H9 (cell line): Measurements from ENCODE around the gene CHTF8. TPM values are rescaled to one million over a fixed set of nuclear protein-coding genes. Genes with fewer than 3 reads are reported as not detected.

ENCODE experiments used
- DNase-seq: peaks from one replicate; pipeline ENCODE4 v3.0.0-alpha.2; 2017
- H2AFZ ChIP-seq: one replicate; pipeline ENCODE4 v1.6.1; 2013; ENCODE audit warnings: mild to moderate bottlenecking, low read length, control low read depth, moderate library complexity
- H2AK5ac ChIP-seq: 2 replicates; pipeline ENCODE4 v1.6.1; 2013; ENCODE audit warnings: low read length, control low read depth, mixed read lengths; ENCODE audit not compliant: insufficient read length
- H2BK120ac ChIP-seq: one replicate; pipeline ENCODE4 v1.6.1; 2013; ENCODE audit warnings: low read depth, mild to moderate bottlenecking, low read length, control low read depth, inconsistent platforms; ENCODE audit not compliant: poor library complexity, severe bottlenecking
- H2BK12ac ChIP-seq: 2 replicates; pipeline ENCODE4 v1.6.1; 2013; ENCODE audit warnings: low read length, control low read depth, mixed read lengths, low read depth; ENCODE audit not compliant: insufficient read length
- H2BK15ac ChIP-seq: 2 replicates; pipeline ENCODE4 v1.6.1; 2013; ENCODE audit warnings: low read depth, low read length, control low read depth
- H2BK20ac ChIP-seq: one replicate; pipeline ENCODE4 v1.6.1; 2013; ENCODE audit warnings: low read depth, mild to moderate bottlenecking, low read length, control low read depth, inconsistent platforms; ENCODE audit not compliant: poor library complexity, severe bottlenecking
- H2BK5ac ChIP-seq: 2 replicates; pipeline ENCODE4 v1.6.1; 2013; ENCODE audit warnings: low read length, control low read depth, mixed read lengths; ENCODE audit not compliant: insufficient read length
- H3K14ac ChIP-seq: 2 replicates; pipeline ENCODE4 v1.6.1; 2013; ENCODE audit warnings: low read length, control low read depth; ENCODE audit not compliant: insufficient read depth
- H3K18ac ChIP-seq: 2 replicates; pipeline ENCODE4 v1.6.1; 2013; ENCODE audit warnings: low read depth, mild to moderate bottlenecking, mixed read lengths, low read length, control low read depth; ENCODE audit not compliant: insufficient read length
- H3K23ac ChIP-seq: 2 replicates; pipeline ENCODE4 v1.6.1; 2013; ENCODE audit warnings: low read length, control low read depth, mixed read lengths, low read depth; ENCODE audit not compliant: insufficient read length
- H3K23me2 ChIP-seq: 2 replicates; pipeline ENCODE4 v1.6.1; 2013; ENCODE audit warnings: low read depth, mild to moderate bottlenecking, mixed read lengths, low read length, control low read depth; ENCODE audit not compliant: insufficient read length, poor library complexity, severe bottlenecking
- H3K27ac ChIP-seq: 2 replicates; pipeline ENCODE4 v1.5.1; 2013; ENCODE audit warnings: low read length, control low read depth, mixed read lengths, low read depth; ENCODE audit not compliant: insufficient read length
- H3K27me3 ChIP-seq: 2 replicates; pipeline ENCODE4 v1.6.1; 2013; ENCODE audit warnings: low read length, control low read depth, inconsistent platforms; ENCODE audit not compliant: insufficient read depth
- H3K4ac ChIP-seq: 2 replicates; pipeline ENCODE4 v1.6.1; 2013; ENCODE audit warnings: low read depth, mild to moderate bottlenecking, control low read depth, inconsistent platforms, low read length, moderate library complexity
- H3K4me1 ChIP-seq: 2 replicates; pipeline ENCODE4 v1.6.1; 2013; ENCODE audit warnings: low read length, control low read depth, inconsistent platforms; ENCODE audit not compliant: insufficient read depth
- H3K4me2 ChIP-seq: 2 replicates; pipeline ENCODE4 v1.6.1; 2013; ENCODE audit warnings: low read length, control low read depth, mixed read lengths; ENCODE audit not compliant: insufficient read length, insufficient read depth
- H3K56ac ChIP-seq: 2 replicates; pipeline ENCODE4 v1.6.1; 2013; ENCODE audit warnings: low read depth, mild to moderate bottlenecking, mixed read lengths, low read length, control low read depth; ENCODE audit not compliant: insufficient read length
- H3K79me1 ChIP-seq: 2 replicates; pipeline ENCODE4 v1.6.1; 2013; ENCODE audit warnings: low read depth, mild to moderate bottlenecking, moderate library complexity, low read length, control low read depth, inconsistent platforms; ENCODE audit not compliant: insufficient read depth, poor library complexity, severe bottlenecking
- H3K79me2 ChIP-seq: 2 replicates; pipeline ENCODE4 v1.6.1; 2013; ENCODE audit warnings: low read length, control low read depth, inconsistent platforms; ENCODE audit not compliant: insufficient read depth
- H3K9ac ChIP-seq: 2 replicates; pipeline ENCODE4 v1.6.1; 2013; ENCODE audit warnings: low read length, control low read depth, mixed read lengths; ENCODE audit not compliant: insufficient read length; ENCODE audit errors: extremely low read depth
- H3K9me3 ChIP-seq: one replicate; pipeline ENCODE4 v1.6.1; 2013; ENCODE audit warnings: low read depth, low read length, inconsistent platforms; ENCODE audit not compliant: control insufficient read depth
- H3T11ph ChIP-seq: one replicate; pipeline ENCODE4 v1.6.1; 2013; ENCODE audit warnings: mild to moderate bottlenecking, low read length, control low read depth, inconsistent platforms
- H4K20me1 ChIP-seq: one replicate; pipeline ENCODE4 v1.6.1; 2013; ENCODE audit not compliant: control insufficient read depth, insufficient read length, insufficient read depth
- H4K5ac ChIP-seq: 2 replicates; pipeline ENCODE4 v1.6.1; 2013; ENCODE audit warnings: low read depth, mild to moderate bottlenecking, mixed read lengths, low read length, control low read depth; ENCODE audit not compliant: insufficient read length
- H4K8ac ChIP-seq: replicated peaks from 2 replicates; pipeline ENCODE4 v1.6.1; 2013; ENCODE audit warnings: low read length, control low read depth, mixed read lengths, low read depth; ENCODE audit not compliant: insufficient read length
- H4K91ac ChIP-seq: 2 replicates; pipeline ENCODE4 v1.6.1; 2013; ENCODE audit warnings: low read depth, mild to moderate bottlenecking, moderate library complexity, mixed read lengths, low read length, control low read depth; ENCODE audit not compliant: insufficient read length
- H3K27ac Mint-ChIP-seq, 3 experiments: 2 replicates in 2 of 3; 3 replicates in 1 of 3; pipeline ENCODE4 v1.8.0; 2020 to 2021; ENCODE audit warnings: mixed read lengths in 3 of 3, mild to moderate bottlenecking in 1 of 3, moderate library complexity in 1 of 3
- H3K27me3 Mint-ChIP-seq: 2 replicates; pipeline ENCODE4 v1.8.0; 2021; ENCODE audit warnings: low read depth, mild to moderate bottlenecking, moderate library complexity, mixed read lengths
- H3K36me3 Mint-ChIP-seq, 3 experiments: 2 replicates in 2 of 3; 3 replicates in 1 of 3; pipeline ENCODE4 v1.8.0; 2020 to 2021; ENCODE audit warnings: low read depth in 3 of 3, mixed read lengths in 3 of 3; ENCODE audit not compliant: insufficient read depth in 1 of 3
- H3K4me1 Mint-ChIP-seq, 2 experiments: 2 replicates each; pipeline ENCODE4 v1.8.0; 2020; ENCODE audit warnings: mixed read lengths in 2 of 2
- H3K4me3 Mint-ChIP-seq, 2 experiments: 2 replicates in 1 of 2; 3 replicates in 1 of 2; pipeline ENCODE4 v1.8.0; 2020 to 2021; ENCODE audit warnings: mild to moderate bottlenecking in 2 of 2, mixed read lengths in 2 of 2, moderate library complexity in 1 of 2
- H3K9me3 Mint-ChIP-seq, 2 experiments: 2 replicates in 1 of 2; 3 replicates in 1 of 2; pipeline ENCODE4 v1.8.0; 2020; ENCODE audit warnings: mild to moderate bottlenecking in 2 of 2, mixed read lengths in 2 of 2, moderate library complexity in 1 of 2
- WGBS: extraction: QIAGEN DNeasy Blood & Tissue Kit; methylation state at CpG from one replicate; pipeline ENCODE4 v1.1.7; 2013; ENCODE audit warnings: missing lambda C conversion rate, low lambda C conversion rate, mixed read lengths; ENCODE audit not compliant: insufficient read length; ENCODE audit errors: extremely low coverage; 5-methylcytosine and 5-hydroxymethylcytosine counted together
- total RNA-seq: library from RNA; stranded (reverse); gene quantifications from 2 replicates; pipeline ENCODE4 v1.2.1, GENCODE V29; 2021
- TF ChIP-seq, protein P1 (sequence below): fragments of 200-600 bp; sonication (generic); conservative IDR thresholded peaks from 3 replicates; pipeline ENCODE4 v1.8.0; 2021; ENCODE audit warnings: antibody characterized with exemption, mild to moderate bottlenecking

Gene CHTF8
- total RNA-seq, 1 experiment from 2014 or later, result 168 TPM

DNA sequence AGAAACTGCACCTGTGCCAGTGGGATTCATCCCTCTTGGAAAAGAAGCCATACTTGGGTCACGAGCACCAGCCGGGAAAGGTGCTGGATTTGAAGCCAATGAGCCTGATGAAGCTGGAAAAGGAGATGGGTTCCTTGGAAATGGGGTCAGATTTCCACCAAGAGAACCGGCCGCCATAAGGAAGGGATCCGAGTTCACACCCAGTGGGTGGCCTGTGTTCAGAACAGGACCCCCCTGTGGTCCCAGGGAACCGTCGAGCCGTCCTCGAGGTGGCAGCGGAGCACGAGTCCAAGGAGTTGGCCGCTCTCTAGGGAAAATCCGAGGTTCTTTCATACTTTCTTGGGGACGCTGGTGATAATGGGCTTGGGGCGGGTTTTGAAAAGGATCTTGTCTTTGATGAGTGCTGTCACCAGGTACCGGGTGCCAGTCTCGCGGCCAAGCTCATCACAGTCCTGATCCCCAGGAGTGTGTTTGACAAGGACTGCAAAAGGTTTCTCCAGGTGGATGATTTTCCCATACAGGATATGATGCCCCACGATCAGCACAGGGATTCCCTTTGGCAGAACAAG is 12.2 kb downstream of the CHTF8 start:
- Histone ChIP-seq H2BK20ac (no peak overlapping the region), H3K9me3 (no peaks in the 10 kb centered on the region), H2BK5ac (no peak overlapping the region), H4K8ac (no peak overlapping the region), H2AFZ (no peak overlapping the region), H3T11ph (no peak overlapping the region), H3K18ac (no peak overlapping the region), H3K4ac (no peak overlapping the region), H3K56ac (no peak overlapping the region), H4K91ac (no peak overlapping the region), H3K27me3 (no peaks in the 10 kb centered on the region), H3K9ac (no peak overlapping the region), H3K79me1 (no peaks in the 10 kb centered on the region), H2AK5ac (no peak overlapping the region), H3K14ac (no peak overlapping the region), H2BK12ac (no peak overlapping the region), H3K4me2 (no peak overlapping the region), H3K23ac (no peak overlapping the region), H3K27ac (no peak overlapping the region), H3K23me2 (no peaks in the 10 kb centered on the region), H4K5ac (no peak overlapping the region), H3K79me2 (no peaks in the 10 kb centered on the region), H2BK15ac (no peak overlapping the region), H4K20me1 (no peaks in the 10 kb centered on the region), H3K4me1 (no peaks in the 10 kb centered on the region), H2BK120ac (no peak overlapping the region)
- Mint-ChIP-seq H3K4me1 (0 out of 4 replicates have a peak, but pooled peaks cover 0 to 2% of the 10 kb centered on the region in 2 experiments), H3K27ac (no peak overlapping the region), H3K36me3 (peaks cover 56 to 68% (median 66%) of the 10 kb centered on the region in 3 experiments), H3K9me3 (no peaks in the 10 kb centered on the region; a peak in 2 of 5 replicates), H3K4me3 (no peak overlapping the region), H3K27me3 (no peaks in the 10 kb centered on the region)
- no CpG with 5 or more reads among the region's 19 CpGs for WGBS
- TF ChIP-seq, protein P1, sequence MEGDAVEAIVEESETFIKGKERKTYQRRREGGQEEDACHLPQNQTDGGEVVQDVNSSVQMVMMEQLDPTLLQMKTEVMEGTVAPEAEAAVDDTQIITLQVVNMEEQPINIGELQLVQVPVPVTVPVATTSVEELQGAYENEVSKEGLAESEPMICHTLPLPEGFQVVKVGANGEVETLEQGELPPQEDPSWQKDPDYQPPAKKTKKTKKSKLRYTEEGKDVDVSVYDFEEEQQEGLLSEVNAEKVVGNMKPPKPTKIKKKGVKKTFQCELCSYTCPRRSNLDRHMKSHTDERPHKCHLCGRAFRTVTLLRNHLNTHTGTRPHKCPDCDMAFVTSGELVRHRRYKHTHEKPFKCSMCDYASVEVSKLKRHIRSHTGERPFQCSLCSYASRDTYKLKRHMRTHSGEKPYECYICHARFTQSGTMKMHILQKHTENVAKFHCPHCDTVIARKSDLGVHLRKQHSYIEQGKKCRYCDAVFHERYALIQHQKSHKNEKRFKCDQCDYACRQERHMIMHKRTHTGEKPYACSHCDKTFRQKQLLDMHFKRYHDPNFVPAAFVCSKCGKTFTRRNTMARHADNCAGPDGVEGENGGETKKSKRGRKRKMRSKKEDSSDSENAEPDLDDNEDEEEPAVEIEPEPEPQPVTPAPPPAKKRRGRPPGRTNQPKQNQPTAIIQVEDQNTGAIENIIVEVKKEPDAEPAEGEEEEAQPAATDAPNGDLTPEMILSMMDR, result no peak
- DNase-seq, result no peak
